ENCODE data around the gene PIK3R1. TPM values are rescaled to one million over a fixed set of nuclear protein-coding genes. Genes with fewer than 3 reads are reported as not detected.

Gene PIK3R1
- total RNA-seq, 1 donor from 2014 or later = 89.7 TPM

DNA sequence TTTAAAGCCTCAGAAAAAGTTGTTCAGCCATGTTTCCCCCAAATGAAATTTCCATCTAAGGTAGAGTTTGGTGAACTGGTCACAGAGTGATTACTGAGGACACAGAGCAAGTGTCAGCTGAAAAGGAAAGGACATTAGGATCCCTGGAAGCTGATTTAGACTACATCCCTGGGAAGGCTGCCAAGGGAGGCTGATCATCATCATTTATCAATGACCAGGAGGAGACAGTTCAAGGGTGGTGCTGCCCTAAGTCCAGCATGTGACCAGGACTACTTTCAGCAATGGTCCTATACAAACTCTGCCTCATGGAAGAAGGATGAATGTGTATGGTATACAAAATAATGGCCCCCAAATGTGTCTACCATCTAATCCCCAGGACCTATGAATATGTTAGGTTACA lies 120.6 kb downstream of the PIK3R1 start:
- Mint-ChIP-seq H3K4me3 (ENCODE audit: low read depth) (no peak overlapping the region), H3K9me3 (ENCODE audit: low read depth) (no peaks in the 10 kb centered on the region), H3K27ac (no peak overlapping the region), H3K27me3 (no peaks in the 10 kb centered on the region), H3K4me1 (ENCODE audit: low read depth) (peaks cover 6% of the 10 kb centered on the region), H3K36me3 (ENCODE audit: insufficient read depth) (no peaks in the 10 kb centered on the region)
- TF ChIP-seq, protein P1, sequence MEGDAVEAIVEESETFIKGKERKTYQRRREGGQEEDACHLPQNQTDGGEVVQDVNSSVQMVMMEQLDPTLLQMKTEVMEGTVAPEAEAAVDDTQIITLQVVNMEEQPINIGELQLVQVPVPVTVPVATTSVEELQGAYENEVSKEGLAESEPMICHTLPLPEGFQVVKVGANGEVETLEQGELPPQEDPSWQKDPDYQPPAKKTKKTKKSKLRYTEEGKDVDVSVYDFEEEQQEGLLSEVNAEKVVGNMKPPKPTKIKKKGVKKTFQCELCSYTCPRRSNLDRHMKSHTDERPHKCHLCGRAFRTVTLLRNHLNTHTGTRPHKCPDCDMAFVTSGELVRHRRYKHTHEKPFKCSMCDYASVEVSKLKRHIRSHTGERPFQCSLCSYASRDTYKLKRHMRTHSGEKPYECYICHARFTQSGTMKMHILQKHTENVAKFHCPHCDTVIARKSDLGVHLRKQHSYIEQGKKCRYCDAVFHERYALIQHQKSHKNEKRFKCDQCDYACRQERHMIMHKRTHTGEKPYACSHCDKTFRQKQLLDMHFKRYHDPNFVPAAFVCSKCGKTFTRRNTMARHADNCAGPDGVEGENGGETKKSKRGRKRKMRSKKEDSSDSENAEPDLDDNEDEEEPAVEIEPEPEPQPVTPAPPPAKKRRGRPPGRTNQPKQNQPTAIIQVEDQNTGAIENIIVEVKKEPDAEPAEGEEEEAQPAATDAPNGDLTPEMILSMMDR (IDR thresholded peaks at IDR 0.05; ENCODE audit: unreplicated experiment) = no peak
- DNase-seq (ENCODE audit: low spot score, unreplicated experiment) = no peak

DNA sequence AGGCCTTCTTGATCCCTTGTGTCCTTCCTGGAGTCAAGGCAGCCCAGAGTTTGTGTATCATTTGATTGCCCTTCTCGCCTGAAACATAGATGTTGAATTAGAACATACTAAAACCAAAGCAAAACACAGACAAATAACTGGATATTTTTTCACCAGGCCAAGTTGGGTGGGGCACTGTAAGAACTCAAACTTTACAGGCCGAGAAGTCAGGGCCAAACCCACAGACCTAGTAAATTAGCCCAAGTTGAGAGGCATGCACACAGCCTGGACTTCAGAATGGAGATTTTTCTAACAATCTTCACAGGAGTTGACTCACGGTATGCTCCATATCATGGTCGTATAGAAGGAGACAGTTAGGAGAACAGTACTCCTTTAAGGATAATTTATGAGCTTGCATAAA lies 121.7 kb downstream of the PIK3R1 start:
- no peaks in the 10 kb centered on the region for H3K36me3 Mint-ChIP-seq (ENCODE audit: insufficient read depth)

GRCh38 chr5:68339921-68340321 lies 124.4 kb downstream of the PIK3R1 start:
- DNase-seq (ENCODE audit: low spot score, unreplicated experiment) = no peak
- Mint-ChIP-seq H3K9me3 (ENCODE audit: low read depth) (no peaks in the 10 kb centered on the region), H3K27me3 (no peaks in the 10 kb centered on the region), H3K36me3 (ENCODE audit: insufficient read depth) (no peaks in the 10 kb centered on the region), H3K4me1 (ENCODE audit: low read depth) (no peaks in the 10 kb centered on the region), H3K4me3 (ENCODE audit: low read depth) (no peak overlapping the region), H3K27ac (no peak overlapping the region)
- TF ChIP-seq, protein P1 (IDR thresholded peaks at IDR 0.05; ENCODE audit: unreplicated experiment) = no peak

More for the DNA sequence above, 121.7 kb downstream of the PIK3R1 start:
- no peak for DNase-seq (ENCODE audit: low spot score, unreplicated experiment)
- Mint-ChIP-seq H3K4me1 (ENCODE audit: low read depth) (no peaks in the 10 kb centered on the region), H3K4me3 (ENCODE audit: low read depth) (no peak overlapping the region), H3K27me3 (no peaks in the 10 kb centered on the region), H3K27ac (no peak overlapping the region), H3K9me3 (ENCODE audit: low read depth) (no peaks in the 10 kb centered on the region)
- TF ChIP-seq, protein P1 (IDR thresholded peaks at IDR 0.05; ENCODE audit: unreplicated experiment) = no peak

DNA sequence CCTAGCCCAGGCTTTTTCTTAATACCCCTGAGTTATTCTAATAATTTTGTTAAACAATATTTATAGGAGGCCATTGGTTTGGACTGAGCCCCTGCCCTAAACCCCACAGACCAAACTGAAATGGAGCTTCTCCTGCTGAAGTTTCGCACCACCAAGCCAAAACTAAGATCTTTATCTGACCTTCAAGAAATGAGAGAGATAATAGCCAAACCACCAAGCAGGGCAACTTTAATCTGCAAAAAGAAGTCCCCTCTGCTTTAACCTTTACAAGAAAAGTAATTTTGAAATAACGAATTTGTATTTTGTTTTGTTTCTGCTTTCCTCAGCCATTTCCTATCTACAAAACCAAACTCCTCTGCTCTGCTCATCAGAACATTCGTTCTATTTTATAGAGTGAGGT lies 125.5 kb downstream of the PIK3R1 start:
- no peak for DNase-seq (ENCODE audit: low spot score, unreplicated experiment)
- H3K9me3 Mint-ChIP-seq (ENCODE audit: low read depth) = no peaks in the 10 kb centered on the region

GRCh38 chr5:68342693-68343092 lies 127.1 kb downstream of the PIK3R1 start:
- H3K4me3 Mint-ChIP-seq (ENCODE audit: low read depth) = no peak overlapping the region
- no peaks in the 10 kb centered on the region for H3K36me3 Mint-ChIP-seq (ENCODE audit: insufficient read depth)
- H3K9me3 Mint-ChIP-seq (ENCODE audit: low read depth) = peaks cover 7% of the 10 kb centered on the region
- TF ChIP-seq, protein P1 (IDR thresholded peaks at IDR 0.05; ENCODE audit: unreplicated experiment) = no peak
- DNase-seq (ENCODE audit: low spot score, unreplicated experiment) = no peak
- H3K27ac Mint-ChIP-seq = no peak overlapping the region
- no peaks in the 10 kb centered on the region for H3K4me1 Mint-ChIP-seq (ENCODE audit: low read depth)
- H3K27me3 Mint-ChIP-seq = no peaks in the 10 kb centered on the region

More for the DNA sequence above, 125.5 kb downstream of the PIK3R1 start:
- no peaks in the 10 kb centered on the region for H3K27me3 Mint-ChIP-seq
- no peak overlapping the region for H3K27ac Mint-ChIP-seq
- TF ChIP-seq, protein P1 (IDR thresholded peaks at IDR 0.05; ENCODE audit: unreplicated experiment) = no peak
- H3K4me3 Mint-ChIP-seq (ENCODE audit: low read depth) = no peak overlapping the region
- no peaks in the 10 kb centered on the region for H3K4me1 Mint-ChIP-seq (ENCODE audit: low read depth)
- H3K36me3 Mint-ChIP-seq (ENCODE audit: insufficient read depth) = no peaks in the 10 kb centered on the region
